Muscle layer of colon (tissue), 2 donors: Measurements from ENCODE around the gene GNAQ.

Experiments
- H3K27ac ChIP-seq: one replicate; pipeline ENCODE4 v1.7.0; 2013; ENCODE audit warnings: low read depth, mild to moderate bottlenecking, low read length, moderate library complexity
- H3K27me3 ChIP-seq, 2 donors: one replicate each; pipeline ENCODE4 v1.7.0; 2013; ENCODE audit warnings: low read length in 2 of 2, mild to moderate bottlenecking in 2 of 2; ENCODE audit not compliant: insufficient read depth in 2 of 2, control insufficient read depth in 1 of 2
- H3K36me3 ChIP-seq: one replicate; pipeline ENCODE4 v1.7.0; 2013; ENCODE audit warnings: mild to moderate bottlenecking, low read length; ENCODE audit not compliant: insufficient read depth
- H3K4me1 ChIP-seq: one replicate; pipeline ENCODE4 v1.7.0; 2013; ENCODE audit warnings: mild to moderate bottlenecking, low read length; ENCODE audit not compliant: insufficient read depth
- H3K4me3 ChIP-seq, 2 donors: one replicate each; pipeline ENCODE4 v1.7.0; 2013; ENCODE audit warnings: low read length in 2 of 2, low read depth in 1 of 2, mild to moderate bottlenecking in 1 of 2, moderate library complexity in 1 of 2
- H3K9ac ChIP-seq: one replicate; pipeline ENCODE4 v1.7.0; 2013; ENCODE audit warnings: low read length
- H3K9me3 ChIP-seq: one replicate; pipeline ENCODE4 v1.7.0; 2013; ENCODE audit warnings: mild to moderate bottlenecking, low read length
- donor health status: abdominal sarcoma.
- donor health status: Adenocarcinoma of cecum.

Gene GNAQ

DNA sequence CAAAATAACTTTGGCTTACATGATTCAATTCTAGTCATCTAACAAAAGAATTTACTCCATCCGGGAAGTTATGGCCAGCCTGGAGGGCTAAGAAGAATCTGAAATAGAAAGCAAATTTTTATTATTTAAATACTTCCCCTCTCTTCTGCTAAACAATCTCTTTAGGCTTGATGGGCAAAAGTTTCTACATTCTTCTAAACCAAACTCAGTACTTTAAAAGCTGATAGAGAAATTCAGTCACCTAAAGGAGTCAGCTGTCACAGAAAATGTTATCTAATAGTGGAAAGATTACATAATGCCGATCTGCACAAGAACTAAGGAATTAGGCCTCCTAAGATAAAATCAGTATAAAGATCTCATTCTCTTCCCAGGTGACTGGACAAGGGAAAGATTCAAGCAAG is 32.4 kb downstream of the GNAQ start:
- H3K4me1 ChIP-seq = peaks cover 23% of the 10 kb centered on the region
- no peaks in the 10 kb centered on the region for H3K36me3 ChIP-seq
- no peak overlapping the region for H3K9ac ChIP-seq
- H3K27me3 ChIP-seq = no peaks in the 10 kb centered on the region
- no peak overlapping the region for H3K27ac ChIP-seq
- H3K4me3 ChIP-seq = no peak overlapping the region
- no peaks in the 10 kb centered on the region for H3K9me3 ChIP-seq

DNA sequence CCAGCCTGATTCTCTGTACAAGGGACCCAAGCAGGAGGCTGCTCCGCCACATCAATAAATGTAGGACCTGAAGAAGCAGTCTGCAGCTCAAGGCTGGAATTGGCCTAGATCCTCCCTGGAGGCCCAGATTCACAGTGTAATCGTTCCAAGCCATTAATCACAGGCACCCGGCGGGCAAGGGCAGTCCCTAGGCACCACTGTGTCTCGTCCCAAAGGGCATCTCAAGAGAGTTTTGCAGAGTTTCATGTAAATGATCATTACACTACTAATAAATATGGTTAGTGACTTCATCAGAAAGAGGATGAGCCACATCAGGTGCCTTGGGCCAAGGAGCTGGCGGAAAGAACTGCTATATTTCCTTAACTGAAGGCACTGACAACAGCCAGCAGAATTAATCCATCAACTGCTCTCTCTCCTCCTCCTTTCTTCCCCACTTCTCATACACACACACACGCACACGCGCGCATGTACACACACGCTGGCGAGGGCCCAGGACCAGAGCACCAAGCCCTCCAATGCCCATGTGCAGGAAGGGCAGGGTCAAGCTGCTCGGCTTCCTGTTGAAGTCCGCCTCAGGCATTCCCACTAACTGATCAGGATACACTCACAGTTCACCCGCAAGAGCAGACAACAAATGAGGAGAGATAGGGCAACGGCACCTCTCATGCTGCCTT is 33.9 kb downstream of the GNAQ start:
- Histone ChIP-seq H3K4me3 (no peak overlapping the region), H3K36me3 (no peaks in the 10 kb centered on the region), H3K27ac (no peak overlapping the region), H3K4me1 (peaks cover 14% of the 10 kb centered on the region), H3K9me3 (no peaks in the 10 kb centered on the region), H3K9ac (no peak overlapping the region), H3K27me3 (no peaks in the 10 kb centered on the region)

DNA sequence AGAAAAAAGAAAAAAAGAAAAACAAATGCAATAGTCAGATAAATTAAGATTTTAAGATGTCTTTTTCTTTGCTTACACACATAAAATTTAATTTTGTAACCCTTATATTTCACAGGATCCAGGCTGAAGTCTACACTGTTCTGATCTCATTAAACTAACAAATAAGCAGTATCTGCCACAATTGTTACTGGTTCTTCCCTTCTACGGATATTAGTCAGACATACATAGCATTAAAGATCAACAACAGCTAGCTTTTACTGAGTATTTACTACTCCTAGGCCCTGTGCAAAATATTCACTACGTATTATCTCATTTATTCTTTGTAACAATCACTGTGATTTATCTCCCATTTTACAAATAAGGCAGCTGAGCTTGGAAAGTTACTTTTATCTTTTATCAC is 34.9 kb downstream of the GNAQ start:
- no peaks in the 10 kb centered on the region for H3K9me3 ChIP-seq
- peaks cover 9% of the 10 kb centered on the region for H3K4me1 ChIP-seq
- H3K9ac ChIP-seq = no peak overlapping the region
- H3K36me3 ChIP-seq = no peaks in the 10 kb centered on the region
- H3K27ac ChIP-seq = no peak overlapping the region
- H3K27me3 ChIP-seq = no peaks in the 10 kb centered on the region
- no peak overlapping the region for H3K4me3 ChIP-seq

DNA sequence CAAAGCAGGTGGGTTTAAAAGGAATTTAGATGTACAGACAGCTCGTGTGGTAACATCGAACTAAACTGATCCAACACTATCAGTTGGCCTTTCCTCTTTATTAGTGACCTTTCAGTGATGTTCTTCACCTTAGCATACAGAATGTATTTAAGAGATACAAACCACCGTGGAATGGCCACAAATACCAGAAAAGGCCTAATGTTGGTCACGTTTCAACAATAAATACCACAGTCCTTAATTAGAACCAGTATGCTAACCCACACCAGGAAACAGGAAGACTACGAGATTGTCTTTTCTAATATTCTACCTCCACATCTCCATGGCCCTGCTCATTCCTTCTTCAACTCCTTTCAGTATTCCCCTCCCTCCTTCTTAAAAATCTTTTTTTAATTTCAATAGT is 40.4 kb downstream of the GNAQ start:
- H3K27me3 ChIP-seq = no peaks in the 10 kb centered on the region
- H3K4me1 ChIP-seq = peaks cover 20% of the 10 kb centered on the region
- H3K27ac ChIP-seq = no peak overlapping the region
- no peak overlapping the region for H3K4me3 ChIP-seq
- no peaks in the 10 kb centered on the region for H3K36me3 ChIP-seq
- no peak overlapping the region for H3K9ac ChIP-seq
- no peaks in the 10 kb centered on the region for H3K9me3 ChIP-seq

DNA sequence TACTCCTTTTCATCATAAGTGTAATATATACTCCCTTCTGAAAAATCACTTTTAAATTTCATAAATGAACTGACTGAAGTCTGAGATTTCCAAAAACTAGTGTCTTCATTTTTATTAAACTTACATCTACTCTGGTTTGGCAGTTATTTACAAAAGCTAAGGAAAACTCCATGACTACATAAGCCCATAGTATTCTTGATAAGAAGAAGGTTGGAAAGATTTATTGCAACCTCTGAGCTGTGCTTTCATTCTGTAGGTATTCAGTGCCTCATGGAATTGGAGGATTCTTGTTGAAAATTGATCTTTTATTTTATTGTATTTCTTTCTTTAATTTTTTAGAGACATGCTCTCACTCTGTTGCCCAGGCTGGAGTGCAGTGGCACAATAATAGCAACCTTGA is 41.7 kb downstream of the GNAQ start:
- H3K27ac ChIP-seq = no peak overlapping the region
- H3K27me3 ChIP-seq = no peaks in the 10 kb centered on the region
- peaks cover 24% of the 10 kb centered on the region for H3K4me1 ChIP-seq
- H3K36me3 ChIP-seq = no peaks in the 10 kb centered on the region
- H3K9ac ChIP-seq = no peak overlapping the region
- no peaks in the 10 kb centered on the region for H3K9me3 ChIP-seq
- H3K4me3 ChIP-seq = no peak overlapping the region

DNA sequence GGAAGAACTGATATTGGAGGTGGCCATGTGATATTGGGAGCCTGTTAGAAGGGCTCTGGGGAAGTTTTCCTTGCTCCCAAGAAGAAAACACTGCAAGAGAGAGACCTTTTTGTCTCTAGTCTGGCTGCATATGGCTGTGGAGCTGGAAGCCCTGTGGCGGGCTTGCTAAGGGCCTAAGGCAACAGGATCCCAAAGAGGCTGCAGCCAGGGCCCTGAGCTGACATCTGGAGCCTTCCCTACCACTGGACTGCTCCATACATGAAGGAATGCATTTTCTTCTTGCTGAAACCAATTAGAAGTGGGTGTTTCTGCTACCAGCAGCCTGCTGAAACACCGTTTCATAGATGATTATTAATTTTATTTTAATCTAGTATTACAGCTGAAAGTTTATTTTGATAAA is 42.2 kb downstream of the GNAQ start:
- no peaks in the 10 kb centered on the region for H3K36me3 ChIP-seq
- no peaks in the 10 kb centered on the region for H3K27me3 ChIP-seq
- H3K9me3 ChIP-seq = no peaks in the 10 kb centered on the region
- no peak overlapping the region for H3K27ac ChIP-seq
- no peak overlapping the region for H3K9ac ChIP-seq
- H3K4me3 ChIP-seq = no peak overlapping the region
- H3K4me1 ChIP-seq = peaks cover 24% of the 10 kb centered on the region

DNA sequence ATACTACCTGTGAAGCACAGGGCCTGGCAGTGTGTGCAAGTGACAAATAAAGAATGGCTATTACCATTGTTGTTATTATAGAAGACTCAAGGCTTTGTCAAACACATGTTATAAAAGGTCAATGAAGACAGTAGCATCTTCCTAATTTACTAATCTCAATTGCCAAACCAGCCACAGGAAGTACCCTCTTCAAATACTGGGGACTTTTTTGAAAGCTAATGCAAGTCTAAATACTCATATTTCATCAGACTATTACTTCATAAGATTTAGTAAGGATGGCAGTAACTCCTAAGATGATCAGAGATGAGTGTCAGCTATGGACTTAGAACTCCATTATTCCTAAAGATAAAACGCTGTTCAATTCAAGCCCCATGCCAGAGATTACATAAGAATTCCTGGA is 43.0 kb downstream of the GNAQ start:
- Histone ChIP-seq H3K27ac (no peak overlapping the region), H3K4me1 (peaks cover 24% of the 10 kb centered on the region), H3K9me3 (no peaks in the 10 kb centered on the region), H3K27me3 (no peaks in the 10 kb centered on the region), H3K9ac (no peak overlapping the region), H3K36me3 (no peaks in the 10 kb centered on the region), H3K4me3 (no peak overlapping the region)

DNA sequence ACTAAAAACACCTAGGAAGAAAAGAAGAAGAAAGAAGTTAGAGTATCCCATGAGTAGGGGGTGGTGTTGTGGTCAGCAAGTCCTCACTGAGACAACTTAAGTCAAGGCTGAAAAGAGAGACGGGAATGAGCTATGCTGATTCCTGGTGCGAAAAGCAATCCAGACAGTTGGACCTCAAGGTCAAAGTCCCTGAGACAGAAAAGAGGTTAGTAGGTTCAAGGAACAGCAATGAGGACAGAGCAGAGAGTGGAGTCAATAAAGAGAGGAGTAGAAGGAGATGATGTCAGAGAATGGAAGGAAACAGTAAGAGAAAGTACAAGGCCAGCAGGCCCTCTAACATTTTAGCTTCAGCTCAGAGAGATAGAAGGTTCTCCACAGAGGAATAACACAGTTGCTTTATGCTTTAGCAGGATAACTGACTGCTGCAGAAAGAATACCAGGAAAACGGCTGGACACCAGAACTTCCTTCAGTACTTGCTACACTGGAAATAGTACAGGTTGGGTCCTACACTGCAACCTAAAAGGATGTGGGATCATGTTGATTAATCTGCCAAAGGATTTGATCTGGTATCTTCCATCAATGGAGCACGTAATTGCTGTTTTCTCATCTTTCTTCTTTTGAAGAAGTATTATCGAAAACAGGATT is 43.6 kb downstream of the GNAQ start:
- no peak overlapping the region for H3K27ac ChIP-seq

DNA sequence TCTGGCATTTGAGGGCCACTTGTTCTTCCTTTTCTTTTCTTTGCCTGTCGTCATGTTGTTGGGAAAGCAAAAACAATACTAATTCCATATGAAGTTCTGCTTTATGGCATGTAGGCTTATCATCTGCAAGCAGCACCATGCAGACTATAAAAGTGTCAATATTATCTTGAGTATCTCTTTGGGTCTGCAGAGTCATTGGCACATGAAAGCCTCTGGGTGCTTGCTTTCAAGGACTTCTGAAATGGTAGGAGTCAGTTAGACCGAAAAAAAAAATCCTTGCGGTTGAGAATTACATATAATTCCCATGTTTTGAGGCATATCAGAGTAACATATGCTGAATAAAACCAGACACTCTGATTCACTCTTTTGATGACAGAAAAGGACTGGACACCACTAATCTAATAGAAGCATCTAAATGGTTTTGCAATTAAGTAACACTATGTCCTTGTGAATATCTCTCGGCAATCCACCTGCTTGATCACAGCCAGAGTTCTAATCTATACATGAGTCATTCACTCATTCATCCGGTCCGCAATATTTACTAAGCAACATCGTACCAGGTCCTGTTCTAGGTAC is 44.4 kb downstream of the GNAQ start:
- Histone ChIP-seq H3K9me3 (no peaks in the 10 kb centered on the region), H3K9ac (no peak overlapping the region), H3K4me3 (no peak overlapping the region), H3K4me1 (peaks cover 26% of the 10 kb centered on the region), H3K27ac (no peak overlapping the region), H3K36me3 (no peaks in the 10 kb centered on the region), H3K27me3 (no peaks in the 10 kb centered on the region)

More for the DNA sequence above, 43.6 kb downstream of the GNAQ start:
- Histone ChIP-seq H3K4me1 (peaks cover 24% of the 10 kb centered on the region), H3K4me3 (no peak overlapping the region), H3K9ac (no peak overlapping the region), H3K9me3 (no peaks in the 10 kb centered on the region), H3K36me3 (no peaks in the 10 kb centered on the region), H3K27me3 (no peaks in the 10 kb centered on the region)

DNA sequence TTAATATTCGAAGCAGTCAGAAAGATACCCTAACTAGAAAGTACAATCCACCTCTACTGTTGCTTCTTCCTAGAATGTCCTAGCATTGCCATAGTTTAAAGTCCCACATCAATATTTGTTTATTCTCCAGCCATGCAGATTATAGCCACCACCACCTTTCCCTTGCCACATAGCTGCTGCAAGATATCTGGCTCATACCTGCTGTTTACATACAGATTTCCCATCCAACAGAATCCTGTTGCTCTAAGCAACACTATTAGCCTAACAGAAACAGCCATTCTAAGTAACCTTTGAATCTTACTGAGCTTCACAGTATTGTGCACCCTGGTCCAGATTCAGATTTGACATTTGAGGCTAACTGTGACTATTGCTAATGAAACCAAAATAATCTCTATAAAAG is 45.6 kb downstream of the GNAQ start:
- Histone ChIP-seq H3K36me3 (no peaks in the 10 kb centered on the region), H3K4me1 (peaks cover 38% of the 10 kb centered on the region), H3K9ac (no peak overlapping the region), H3K4me3 (no peak overlapping the region), H3K27ac (no peak overlapping the region), H3K27me3 (no peaks in the 10 kb centered on the region), H3K9me3 (no peaks in the 10 kb centered on the region)

DNA sequence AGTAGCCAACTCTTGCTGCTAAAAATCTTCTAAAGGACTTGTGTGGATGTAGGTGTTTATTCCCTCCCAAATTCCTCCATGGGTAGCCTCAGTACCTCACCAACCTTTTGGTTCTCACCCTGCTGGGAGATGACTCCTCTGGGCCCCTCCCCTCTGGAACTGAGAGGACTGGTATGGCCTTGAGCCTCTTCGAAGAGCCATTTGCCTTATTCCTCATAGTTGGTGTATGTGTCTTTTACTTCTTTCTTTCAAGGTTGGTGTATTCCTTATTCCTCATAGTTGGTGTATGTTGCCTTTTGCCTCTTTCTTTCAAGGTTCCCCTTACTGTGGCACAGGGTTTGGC is 48.3 kb downstream of the GNAQ start:
- no peaks in the 10 kb centered on the region for H3K27me3 ChIP-seq
- peaks cover 39% of the 10 kb centered on the region for H3K4me1 ChIP-seq
- no peak overlapping the region for H3K27ac ChIP-seq
- no peaks in the 10 kb centered on the region for H3K9me3 ChIP-seq
- no peak overlapping the region for H3K9ac ChIP-seq
- H3K4me3 ChIP-seq = no peak overlapping the region
- H3K36me3 ChIP-seq = no peaks in the 10 kb centered on the region
